ENCODE data around the gene CUL9. TPM values are rescaled to one million over a fixed set of nuclear protein-coding genes. Genes with fewer than 3 reads are reported as not detected.

Gene CUL9
- total RNA-seq, 1 experiment from 2014 or later, result 39.6 TPM

DNA sequence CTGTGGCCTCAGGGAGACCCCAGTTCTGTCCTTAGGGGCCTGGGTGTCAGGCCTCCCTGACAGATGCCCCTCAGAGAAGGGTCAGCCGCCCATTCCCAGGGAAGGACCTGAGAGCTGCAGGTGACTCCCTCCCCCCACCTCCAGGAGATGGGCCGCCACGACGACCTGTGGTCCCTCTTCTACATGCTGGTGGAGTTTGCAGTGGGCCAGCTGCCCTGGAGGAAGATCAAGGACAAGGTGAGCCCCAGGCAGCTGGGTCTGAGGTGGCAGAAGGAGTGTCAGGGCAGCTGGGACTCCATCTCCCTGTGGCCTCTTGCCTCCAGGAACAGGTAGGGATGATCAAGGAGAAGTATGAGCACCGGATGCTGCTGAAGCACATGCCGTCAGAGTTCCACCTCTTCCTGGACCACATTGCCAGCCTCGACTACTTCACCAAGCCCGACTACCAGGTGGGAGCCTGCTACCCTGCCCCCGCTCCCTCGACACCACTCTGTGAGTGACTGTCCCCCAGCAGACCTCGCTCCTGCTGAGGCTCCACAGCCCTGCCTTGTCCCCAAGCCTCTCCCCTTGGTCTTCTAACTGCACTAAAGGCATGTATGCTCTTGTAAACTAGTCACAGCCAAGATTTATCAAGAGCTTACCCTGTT is 73.5 kb downstream of the CUL9 start:
- TF ChIP-seq, protein P1, sequence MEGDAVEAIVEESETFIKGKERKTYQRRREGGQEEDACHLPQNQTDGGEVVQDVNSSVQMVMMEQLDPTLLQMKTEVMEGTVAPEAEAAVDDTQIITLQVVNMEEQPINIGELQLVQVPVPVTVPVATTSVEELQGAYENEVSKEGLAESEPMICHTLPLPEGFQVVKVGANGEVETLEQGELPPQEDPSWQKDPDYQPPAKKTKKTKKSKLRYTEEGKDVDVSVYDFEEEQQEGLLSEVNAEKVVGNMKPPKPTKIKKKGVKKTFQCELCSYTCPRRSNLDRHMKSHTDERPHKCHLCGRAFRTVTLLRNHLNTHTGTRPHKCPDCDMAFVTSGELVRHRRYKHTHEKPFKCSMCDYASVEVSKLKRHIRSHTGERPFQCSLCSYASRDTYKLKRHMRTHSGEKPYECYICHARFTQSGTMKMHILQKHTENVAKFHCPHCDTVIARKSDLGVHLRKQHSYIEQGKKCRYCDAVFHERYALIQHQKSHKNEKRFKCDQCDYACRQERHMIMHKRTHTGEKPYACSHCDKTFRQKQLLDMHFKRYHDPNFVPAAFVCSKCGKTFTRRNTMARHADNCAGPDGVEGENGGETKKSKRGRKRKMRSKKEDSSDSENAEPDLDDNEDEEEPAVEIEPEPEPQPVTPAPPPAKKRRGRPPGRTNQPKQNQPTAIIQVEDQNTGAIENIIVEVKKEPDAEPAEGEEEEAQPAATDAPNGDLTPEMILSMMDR (IDR thresholded peaks at IDR 0.05; ENCODE audit: unreplicated experiment), result no peak
- Mint-ChIP-seq H3K4me3 (ENCODE audit: unreplicated experiment) (no peak overlapping the region), H3K36me3 (ENCODE audit: insufficient read depth, unreplicated experiment) (no peaks in the 10 kb centered on the region), H3K9me3 (ENCODE audit: unreplicated experiment) (no peaks in the 10 kb centered on the region), H3K27me3 (ENCODE audit: insufficient read depth, unreplicated experiment) (peaks cover 47% of the 10 kb centered on the region), H3K27ac (ENCODE audit: low read depth, unreplicated experiment) (no peak overlapping the region), H3K4me1 (ENCODE audit: insufficient read depth, unreplicated experiment) (no peaks in the 10 kb centered on the region)
- DNase-seq (ENCODE audit: unreplicated experiment), result no peak
- no TSS peak for BruUV-seq (replicated peaks)
- intact Hi-C loops (cut with micrococcal nuclease), result no loop called here
- POLR2A ChIA-PET, result no interaction called here
- CTCF ChIA-PET, result interaction anchor here (0.6 to 1.0 kb wide), 2 partner anchors 26 to 1876 kb away, joined by 3 read pairs; no protein-coding TSS in a partner anchor

DNA sequence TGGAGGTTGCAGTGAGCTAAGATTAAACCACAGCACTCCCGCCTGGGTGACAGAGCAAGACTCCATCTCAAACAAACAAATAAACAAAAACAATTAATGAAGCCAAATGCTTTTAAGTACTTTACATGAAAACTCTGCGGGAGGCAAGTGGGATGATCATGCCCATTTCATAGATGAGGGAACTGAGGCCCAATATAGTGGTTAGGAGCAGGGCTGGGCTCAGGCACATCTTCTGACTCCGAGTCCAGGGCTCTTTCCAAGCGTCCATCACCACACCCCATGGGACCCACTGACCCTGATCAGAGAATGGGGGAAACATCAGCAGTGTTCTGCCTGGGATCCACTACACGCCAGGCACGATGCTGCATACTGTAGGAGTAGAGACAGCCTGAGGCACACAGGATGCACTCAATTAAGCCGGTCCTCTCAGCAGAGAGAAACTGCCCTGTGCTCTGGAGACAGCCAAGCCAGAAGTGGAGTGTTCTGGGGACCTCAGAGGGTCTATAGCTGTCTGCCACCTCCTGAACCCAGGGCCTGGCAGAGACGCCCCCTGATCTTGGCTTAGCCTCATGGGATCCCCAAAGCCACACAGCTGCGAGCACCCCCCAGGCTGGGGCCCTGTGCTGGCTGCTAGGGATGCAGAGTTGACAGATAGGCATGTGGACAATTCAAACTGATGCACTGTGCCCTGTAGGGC is 74.8 kb downstream of the CUL9 start:
- no TSS peak for BruUV-seq (replicated peaks)
- H3K27me3 Mint-ChIP-seq (ENCODE audit: insufficient read depth, unreplicated experiment), result peaks cover 34% of the 10 kb centered on the region
- TF ChIP-seq, protein P1 (IDR thresholded peaks at IDR 0.05; ENCODE audit: unreplicated experiment), result no peak
- no peak for DNase-seq (ENCODE audit: unreplicated experiment)
- no peaks in the 10 kb centered on the region for H3K4me1 Mint-ChIP-seq (ENCODE audit: insufficient read depth, unreplicated experiment)
- CTCF ChIA-PET, result interaction anchor here (0.6 to 0.7 kb wide), 3 partner anchors 18 to 249 kb away, joined by 3 read pairs; no protein-coding TSS in a partner anchor
- H3K27ac Mint-ChIP-seq (ENCODE audit: low read depth, unreplicated experiment), result no peak overlapping the region
- H3K4me3 Mint-ChIP-seq (ENCODE audit: unreplicated experiment), result no peak overlapping the region
- POLR2A ChIA-PET, result no interaction called here
- intact Hi-C loops (cut with micrococcal nuclease), result no loop called here
- no peaks in the 10 kb centered on the region for H3K9me3 Mint-ChIP-seq (ENCODE audit: unreplicated experiment)
- no peaks in the 10 kb centered on the region for H3K36me3 Mint-ChIP-seq (ENCODE audit: insufficient read depth, unreplicated experiment)

DNA sequence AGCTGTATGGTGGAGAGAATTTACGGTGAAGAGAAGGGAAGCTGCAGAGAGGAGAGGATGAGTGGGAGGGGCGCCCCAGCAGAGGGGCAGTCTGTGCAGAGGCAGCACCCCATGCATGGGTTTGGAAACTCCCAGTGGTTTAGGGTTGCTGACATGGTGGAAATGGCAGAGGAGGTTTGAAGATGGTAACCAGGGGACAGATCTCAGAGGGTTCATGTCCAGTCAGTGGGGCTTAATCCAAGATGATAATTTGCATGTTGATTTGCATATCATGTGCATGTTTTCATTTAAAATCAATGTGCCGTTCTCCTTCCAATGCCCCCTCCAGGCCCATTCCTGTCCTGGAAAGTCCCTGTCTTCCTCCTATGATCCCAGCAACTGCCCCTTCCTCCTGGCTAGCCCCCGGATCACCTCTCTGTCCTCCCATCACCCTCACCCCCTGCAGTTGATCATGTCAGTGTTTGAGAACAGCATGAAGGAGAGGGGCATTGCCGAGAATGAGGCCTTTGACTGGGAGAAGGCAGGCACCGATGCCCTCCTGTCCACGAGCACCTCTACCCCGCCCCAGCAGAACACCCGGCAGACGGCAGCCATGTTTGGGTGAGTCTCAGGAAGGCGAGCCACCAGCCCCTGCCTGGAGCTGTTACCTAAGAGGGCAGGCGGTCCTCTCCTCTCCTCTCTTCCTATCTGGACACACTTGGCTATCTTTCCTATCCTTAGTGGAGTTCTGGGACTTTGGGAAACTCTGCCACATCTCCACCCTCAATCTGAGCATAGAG is 75.6 kb downstream of the CUL9 start:
- Mint-ChIP-seq H3K36me3 (ENCODE audit: insufficient read depth, unreplicated experiment) (no peaks in the 10 kb centered on the region), H3K4me1 (ENCODE audit: insufficient read depth, unreplicated experiment) (no peaks in the 10 kb centered on the region), H3K27ac (ENCODE audit: low read depth, unreplicated experiment) (no peak overlapping the region), H3K9me3 (ENCODE audit: unreplicated experiment) (no peaks in the 10 kb centered on the region), H3K27me3 (ENCODE audit: insufficient read depth, unreplicated experiment) (peaks cover 27% of the 10 kb centered on the region), H3K4me3 (ENCODE audit: unreplicated experiment) (no peak overlapping the region)
- ChIA-PET CTCF (no interaction called here), POLR2A (no interaction called here)
- no TSS peak for BruUV-seq (replicated peaks)
- intact Hi-C loops (cut with micrococcal nuclease), result no loop called here
- TF ChIP-seq, protein P1 (IDR thresholded peaks at IDR 0.05; ENCODE audit: unreplicated experiment), result no peak
- no peak for DNase-seq (ENCODE audit: unreplicated experiment)

DNA sequence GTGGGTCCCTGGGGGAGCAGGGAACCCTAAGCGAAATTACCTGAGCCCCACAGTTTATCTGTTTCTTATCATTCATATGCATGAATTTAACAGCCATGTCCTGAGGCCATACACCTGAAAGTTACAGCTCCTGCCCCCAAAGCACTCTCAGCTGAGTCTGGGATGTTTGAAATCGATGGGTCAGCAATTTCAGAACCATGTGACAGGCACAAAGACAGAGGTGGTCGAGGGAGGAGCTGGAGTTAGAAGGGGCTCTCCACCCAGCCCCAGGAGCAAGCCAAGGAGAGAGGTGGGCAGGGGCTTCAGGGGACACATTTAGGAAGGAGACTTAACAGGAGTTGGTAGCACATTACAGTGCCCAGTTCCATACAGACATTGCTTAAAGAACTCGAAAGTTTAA is 76.2 kb downstream of the CUL9 start:
- Mint-ChIP-seq H3K27ac (ENCODE audit: low read depth, unreplicated experiment) (no peak overlapping the region), H3K9me3 (ENCODE audit: unreplicated experiment) (no peaks in the 10 kb centered on the region), H3K27me3 (ENCODE audit: insufficient read depth, unreplicated experiment) (peaks cover 21% of the 10 kb centered on the region), H3K36me3 (ENCODE audit: insufficient read depth, unreplicated experiment) (no peaks in the 10 kb centered on the region), H3K4me3 (ENCODE audit: unreplicated experiment) (no peak overlapping the region), H3K4me1 (ENCODE audit: insufficient read depth, unreplicated experiment) (no peaks in the 10 kb centered on the region)
- DNase-seq (ENCODE audit: unreplicated experiment), result no peak
- BruUV-seq (replicated peaks), result no TSS peak
- POLR2A ChIA-PET, result interaction anchor here (0.7 kb wide), 1 partner anchor 239 kb away, joined by 4 read pairs; no protein-coding TSS in a partner anchor
- intact Hi-C loops (cut with micrococcal nuclease), result no loop called here
- CTCF ChIA-PET, result no interaction called here
- TF ChIP-seq, protein P1 (IDR thresholded peaks at IDR 0.05; ENCODE audit: unreplicated experiment), result no peak
